SW480 (cell line): ENCODE measurements around the gene PRG3.
A peak's percentile ranks its signal among the peaks of the same experiment; 100 is the strongest.

Experiments used
- DNase-seq: peaks from one replicate; pipeline ENCODE4 v3.0.0-alpha.2; 2016; ENCODE audit warnings: low spot score

The PRG3 gene

GRCh38 chr11:57380975-57381374 lies at the start of gene PRG3:
PRG3 (minus strand) TSS chr11:57381150; CDS start chr11:57380708, 442 bp downstream.
- DNase-seq, result no peak

DNA sequence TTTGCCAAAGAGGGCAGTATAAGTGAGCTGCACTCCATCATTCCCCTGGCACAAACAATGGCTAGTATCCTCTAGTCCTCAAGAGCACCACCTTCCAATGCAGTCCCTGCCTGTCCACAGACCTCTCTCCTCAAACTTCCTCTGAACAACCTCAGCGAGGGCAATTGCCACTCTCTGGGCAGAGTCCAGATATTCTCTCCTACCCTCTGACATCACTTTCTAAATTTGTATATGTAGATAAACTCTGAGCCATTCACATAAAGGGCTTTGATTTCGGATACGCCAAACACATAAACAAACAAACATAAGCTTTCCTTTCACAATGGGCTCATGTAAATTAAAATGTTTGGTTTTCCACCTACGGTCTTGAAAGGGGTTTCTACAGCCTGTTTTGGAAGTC lies 49.0 kb upstream of the PRG3 start:
- no peak for DNase-seq

GRCh38 chr11:57428643-57429042 lies 47.7 kb upstream of the PRG3 start:
- DNase-seq, result no peak

- no peak for DNase-seq
Observed at GRCh38 chr11:57427727-57428082, 46.8 kb upstream of the PRG3 start.

- peak; percentile 78 for DNase-seq
Observed at GRCh38 chr11:57426929-57427726, 46.2 kb upstream of the PRG3 start, which contains the start of gene SLC43A3. SLC43A3 (minus strand) TSS chr11:57427121; CDS start chr11:57426172, 949 bp downstream.

DNA sequence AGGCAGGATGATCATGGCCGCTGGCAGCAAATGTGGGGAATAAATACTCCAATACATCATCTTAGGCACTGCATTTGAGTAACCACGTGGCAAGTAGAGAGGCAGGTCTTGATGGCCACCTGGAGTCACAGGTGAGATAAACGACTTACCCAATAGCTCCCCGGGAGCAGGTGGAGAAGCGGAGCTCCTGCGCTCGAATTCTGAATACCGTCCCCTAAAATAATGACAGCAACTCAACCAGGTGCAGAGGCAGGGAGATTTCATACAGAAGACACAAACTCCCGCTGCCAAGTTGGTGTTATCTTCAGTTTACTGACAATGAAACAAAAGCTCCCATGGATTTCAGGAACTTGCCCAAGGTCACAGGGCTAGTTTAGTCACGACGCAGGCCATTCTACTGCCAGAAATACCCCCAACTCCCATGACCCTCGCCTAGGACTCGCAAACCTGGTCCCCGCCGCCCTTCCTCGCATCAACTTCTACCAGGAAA lies 45.5 kb upstream of the PRG3 start:
- peak; percentile 22 for DNase-seq

GRCh38 chr11:57425565-57426438 lies 44.9 kb upstream of the PRG3 start:
- DNase-seq, result no peak

- DNase-seq, result no peak
Observed at GRCh38 chr11:57424792-57425564, 44.0 kb upstream of the PRG3 start.

DNA sequence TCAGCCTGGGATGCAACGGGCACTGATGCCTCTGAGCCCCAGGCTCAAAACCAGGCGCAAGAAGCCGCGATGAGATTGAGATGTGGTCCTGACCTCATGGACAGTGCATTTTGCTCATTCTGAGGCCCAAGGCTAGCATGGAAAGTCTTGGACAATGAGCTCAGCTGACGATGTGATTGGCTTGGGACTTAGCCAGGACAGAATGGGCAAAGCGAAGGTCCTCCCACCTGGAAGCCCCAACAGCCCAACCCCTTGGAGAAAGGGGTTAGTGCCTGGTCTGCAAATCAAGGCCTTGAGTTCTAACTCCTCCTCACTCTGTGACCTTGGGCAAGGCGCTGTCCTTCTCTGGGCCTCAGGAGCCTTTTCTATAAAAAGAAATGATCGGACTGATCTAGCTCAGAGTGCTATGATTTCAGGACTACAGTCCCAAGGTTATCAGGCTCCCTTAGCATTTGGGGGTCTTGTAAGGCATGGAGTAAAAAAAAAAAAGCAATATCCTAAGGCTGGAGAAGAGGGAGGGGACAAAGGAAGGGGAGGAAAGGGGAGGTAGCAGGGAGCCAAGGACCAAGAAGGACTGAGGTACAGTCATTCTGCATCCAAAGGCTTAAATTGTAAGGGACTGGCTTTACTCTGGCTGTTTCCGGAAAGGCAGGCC lies 43.3 kb upstream of the PRG3 start:
- no peak for DNase-seq

GRCh38 chr11:57422669-57423068 lies 41.7 kb upstream of the PRG3 start:
- DNase-seq, result no peak

- DNase-seq, result no peak
Observed at GRCh38 chr11:57421805-57422204, 40.9 kb upstream of the PRG3 start.

DNA sequence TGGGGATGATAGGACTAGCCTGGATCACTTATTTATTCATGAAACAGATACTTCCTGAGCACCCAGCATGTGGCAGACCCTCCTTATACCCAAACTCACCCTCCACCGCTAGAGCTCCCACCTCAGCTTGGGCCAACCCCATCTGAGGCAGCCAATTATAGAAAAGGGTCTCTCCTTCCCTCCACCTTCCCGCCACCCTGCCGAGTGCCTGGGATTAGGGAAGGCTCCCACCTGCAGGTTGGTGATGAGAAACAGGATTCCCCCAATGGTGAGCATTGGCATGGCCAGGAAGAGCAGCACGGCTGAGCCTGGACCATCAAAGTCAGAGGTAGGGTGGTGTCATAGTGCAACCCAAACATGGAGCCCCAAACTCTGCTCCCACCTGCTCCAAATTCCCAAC lies 40.1 kb upstream of the PRG3 start:
- DNase-seq, result no peak

DNA sequence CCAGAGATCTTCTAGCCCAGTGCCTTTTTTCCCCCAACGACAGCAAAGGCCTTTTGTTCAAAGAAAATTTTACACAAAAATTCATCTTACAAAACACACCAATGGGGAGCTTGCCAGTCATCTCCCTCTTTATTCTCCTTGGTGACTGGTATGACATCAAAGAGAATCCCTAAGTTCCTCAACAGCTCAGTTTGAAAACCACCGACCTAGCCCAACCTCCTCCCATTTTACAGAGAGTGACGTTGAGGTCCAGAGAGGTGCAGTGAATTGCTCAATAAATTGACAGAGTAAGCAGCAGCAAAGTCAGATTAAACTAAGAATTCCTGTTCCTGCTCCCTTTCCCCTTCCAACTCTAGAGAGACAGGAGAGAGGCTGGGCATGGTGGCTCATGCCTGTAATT lies 38.2 kb upstream of the PRG3 start:
- no peak for DNase-seq

- DNase-seq, result no peak
Observed at GRCh38 chr11:57418131-57418530, 37.2 kb upstream of the PRG3 start.

DNA sequence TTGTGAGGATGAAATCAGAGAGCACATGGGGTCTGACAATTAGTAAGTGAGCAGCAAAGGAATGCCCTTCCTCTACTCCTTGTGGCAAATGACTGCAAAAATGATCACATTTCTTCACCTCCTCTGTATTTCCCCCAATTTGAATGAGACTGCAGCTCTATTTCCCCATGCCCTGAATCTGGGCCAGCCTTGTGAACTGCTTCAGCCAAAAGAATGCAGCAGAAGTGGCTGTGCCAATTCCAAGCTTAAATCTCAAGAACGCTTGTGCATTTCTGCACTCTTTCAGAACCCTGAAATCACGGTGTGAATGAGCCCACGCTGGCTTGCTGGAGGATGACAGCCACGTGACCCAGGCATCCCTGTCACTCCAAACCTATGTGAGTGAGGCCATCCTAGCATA lies 36.1 kb upstream of the PRG3 start:
- DNase-seq, result no peak

GRCh38 chr11:57416436-57416835 lies 35.5 kb upstream of the PRG3 start:
- DNase-seq, result no peak

DNA sequence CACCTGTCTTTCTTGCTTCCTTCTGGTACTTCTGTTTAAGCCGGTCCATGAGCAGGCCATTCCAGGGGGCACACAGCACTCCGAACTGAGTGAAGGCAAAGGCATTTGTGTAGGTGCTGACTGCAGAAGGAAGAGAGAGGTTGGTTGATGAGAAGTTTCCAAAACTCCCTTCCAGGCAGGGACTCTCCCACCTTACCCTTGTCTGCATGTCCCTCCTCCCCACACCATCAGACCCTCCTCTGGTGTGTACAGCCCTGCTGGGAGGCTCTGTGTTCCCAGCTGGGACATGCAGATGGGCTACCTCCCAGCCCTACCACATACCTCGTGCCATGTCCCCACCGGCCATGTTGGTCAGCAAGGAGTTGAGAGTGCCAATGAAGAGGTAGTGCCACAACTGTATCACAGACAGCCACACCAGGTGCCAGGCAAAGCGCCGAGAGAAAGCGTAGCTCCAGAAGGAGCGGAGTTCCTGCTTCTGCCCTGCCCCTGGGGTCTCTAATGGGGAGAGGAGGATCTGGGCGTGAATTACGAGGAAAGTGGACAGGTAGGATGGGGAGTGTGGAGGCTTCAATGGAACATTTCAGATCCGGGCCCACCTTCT lies 33.8 kb upstream of the PRG3 start:
- DNase-seq, result no peak

- DNase-seq, result no peak
Observed at GRCh38 chr11:57413681-57414080, 32.7 kb upstream of the PRG3 start.

DNA sequence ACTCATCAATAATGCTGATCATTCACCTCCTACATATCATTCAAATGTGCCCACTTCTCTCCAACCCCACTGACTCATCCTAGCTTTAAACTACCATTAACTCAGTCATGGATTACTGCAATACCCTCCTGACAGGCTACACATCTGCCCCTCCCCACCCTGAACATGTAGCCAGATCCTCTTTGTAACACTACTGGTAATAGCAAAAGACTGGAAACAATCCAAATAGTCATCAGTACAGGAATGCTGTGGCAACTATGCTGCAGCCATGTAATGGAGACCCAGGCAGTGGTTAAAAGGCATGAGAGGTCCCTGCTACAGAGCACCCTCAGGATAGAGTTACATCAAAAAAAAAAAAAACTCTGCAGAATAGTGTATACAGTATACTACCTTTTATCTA lies 29.3 kb upstream of the PRG3 start:
- no peak for DNase-seq

DNA sequence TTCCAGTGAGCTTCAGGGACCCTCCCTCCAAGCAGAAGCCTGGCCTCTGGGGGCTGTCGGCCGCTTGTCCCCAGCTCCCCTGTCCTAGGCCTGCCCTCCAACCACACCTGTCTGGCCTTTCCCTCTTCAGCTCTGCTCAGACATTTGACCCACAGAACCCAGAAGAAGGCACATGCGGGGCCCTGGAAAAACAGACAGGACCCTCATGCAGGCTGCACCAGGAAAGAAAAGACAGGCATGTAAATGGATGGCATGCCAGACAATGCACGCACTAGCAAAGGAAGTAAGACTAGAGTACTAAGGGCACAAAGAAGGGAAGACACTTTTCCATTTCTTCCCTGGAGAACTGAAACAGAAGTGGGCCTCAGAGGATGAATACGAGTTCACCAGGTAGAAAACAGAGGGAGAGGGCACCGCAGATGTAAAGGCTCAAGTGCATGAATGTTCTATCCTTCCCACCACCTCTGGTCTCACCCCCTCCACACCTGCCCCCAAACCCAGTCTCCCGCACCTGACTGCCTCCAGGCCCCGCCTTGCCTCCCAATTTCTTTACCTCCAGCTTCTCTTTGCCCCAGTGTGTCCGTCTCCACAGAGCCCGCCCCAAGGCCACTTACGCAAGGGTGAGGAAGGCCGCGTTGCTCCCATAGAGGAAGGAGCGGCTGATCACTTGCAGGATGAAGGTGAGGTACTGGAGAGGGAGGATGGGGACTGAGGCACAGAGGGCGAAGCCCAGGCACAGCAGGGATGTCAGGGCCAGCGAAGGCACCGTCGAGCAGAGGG lies 28.6 kb upstream of the PRG3 start:
- DNase-seq, result no peak

- DNase-seq, result no peak
Observed at GRCh38 chr11:57408771-57409170, 27.8 kb upstream of the PRG3 start.
